ENCODE measurements around the gene PDIK1L. TPM values are rescaled to one million over a fixed set of nuclear protein-coding genes. Genes with fewer than 3 reads are reported as not detected.

The PDIK1L gene
- polyA plus RNA-seq, 3 donors, result 1.2 to 2.5 (median 2.3) TPM

GRCh38 chr1:26102119-26102518 lies 9.5 kb upstream of the PDIK1L start:
- Histone ChIP-seq H2AFZ (ENCODE audit: insufficient read depth, low read depth, low read length, poor library complexity, severe bottlenecking) (no peak overlapping the region), H3K36me3 (replicated peaks in 1 of 2; ENCODE audit: control insufficient read depth in 1 of 2, insufficient read depth in 2 of 2, low read length in 2 of 2) (no peaks in the 10 kb centered on the region), H3K79me2 (ENCODE audit: insufficient read depth, low read length) (no peaks in the 10 kb centered on the region), H3K27me3 (ENCODE audit: control insufficient read depth in 2 of 2, insufficient read depth in 2 of 2, low read length in 2 of 2) (no peaks in the 10 kb centered on the region), H3K4me3 (replicated peaks in 1 of 3; ENCODE audit: low read depth in 2 of 3, low read length in 3 of 3) (no peak overlapping the region), H3K4me1 (ENCODE audit: control insufficient read depth in 1 of 2, insufficient read depth in 2 of 2, low read length in 2 of 2) (no peaks in the 10 kb centered on the region), H3K27ac (ENCODE audit: low read depth in 1 of 2, low read length in 2 of 2) (no peak overlapping the region), H3K4me2 (replicated peaks; ENCODE audit: extremely low read depth, low read length, poor library complexity, severe bottlenecking) (no peak overlapping the region), H3K9ac (ENCODE audit: insufficient read depth, low read length, poor library complexity, severe bottlenecking) (no peak overlapping the region), H4K20me1 (ENCODE audit: insufficient read depth, low read length) (no peaks in the 10 kb centered on the region), H3K9me3 (replicated peaks in 1 of 2; ENCODE audit: control insufficient read depth in 1 of 2, insufficient read depth in 1 of 2, low read length in 2 of 2) (no peaks in the 10 kb centered on the region)
- 100% methylated on average over 1 of the region's 3 CpGs for whole genome bisulfite sequencing (ENCODE audit: insufficient coverage)
- intact Hi-C loops (cut with micrococcal nuclease), result no loop called here
- Mint-ChIP-seq H3K4me3 (no peak overlapping the region), H3K9me3 (no peaks in the 10 kb centered on the region), H3K4me1 (peaks cover 5% of the 10 kb centered on the region), H3K27ac (no peak overlapping the region), H3K36me3 (no peaks in the 10 kb centered on the region), H3K27me3 (ENCODE audit: low read depth in 3 of 3) (peaks cover 8 to 15% (median 12%) of the 10 kb centered on the region in 3 donors)
- DNase-seq, result no peak
- no peak for TF ChIP-seq CTCF (IDR thresholded peaks at IDR 0.05)

GRCh38 chr1:26102526-26102925 lies 9.1 kb upstream of the PDIK1L start:
- TF ChIP-seq CTCF (IDR thresholded peaks at IDR 0.05), result no peak
- Histone ChIP-seq H4K20me1 (ENCODE audit: insufficient read depth, low read length) (no peaks in the 10 kb centered on the region), H3K9ac (ENCODE audit: insufficient read depth, low read length, poor library complexity, severe bottlenecking) (no peak overlapping the region), H3K9me3 (replicated peaks in 1 of 2; ENCODE audit: control insufficient read depth in 1 of 2, insufficient read depth in 1 of 2, low read length in 2 of 2) (no peaks in the 10 kb centered on the region), H3K4me3 (replicated peaks in 1 of 3; ENCODE audit: low read depth in 2 of 3, low read length in 3 of 3) (no peak overlapping the region), H3K36me3 (replicated peaks in 1 of 2; ENCODE audit: control insufficient read depth in 1 of 2, insufficient read depth in 2 of 2, low read length in 2 of 2) (no peaks in the 10 kb centered on the region), H3K79me2 (ENCODE audit: insufficient read depth, low read length) (no peaks in the 10 kb centered on the region), H3K27me3 (ENCODE audit: control insufficient read depth in 2 of 2, insufficient read depth in 2 of 2, low read length in 2 of 2) (no peaks in the 10 kb centered on the region), H3K27ac (ENCODE audit: low read depth in 1 of 2, low read length in 2 of 2) (no peak overlapping the region), H2AFZ (ENCODE audit: insufficient read depth, low read depth, low read length, poor library complexity, severe bottlenecking) (no peak overlapping the region), H3K4me1 (ENCODE audit: control insufficient read depth in 1 of 2, insufficient read depth in 2 of 2, low read length in 2 of 2) (no peaks in the 10 kb centered on the region), H3K4me2 (replicated peaks; ENCODE audit: extremely low read depth, low read length, poor library complexity, severe bottlenecking) (no peak overlapping the region)
- H3K9me3 Mint-ChIP-seq, result no peaks in the 10 kb centered on the region
- intact Hi-C loops (cut with micrococcal nuclease), result no loop called here
- H3K4me3 Mint-ChIP-seq, result no peak overlapping the region
- H3K36me3 Mint-ChIP-seq, result no peaks in the 10 kb centered on the region
- H3K27me3 Mint-ChIP-seq (ENCODE audit: low read depth in 3 of 3), result peaks cover 9 to 15% (median 12%) of the 10 kb centered on the region in 3 donors
- no peak overlapping the region for H3K27ac Mint-ChIP-seq
- H3K4me1 Mint-ChIP-seq, result peaks cover 5% of the 10 kb centered on the region
- DNase-seq, result no peak
- WGBS (ENCODE audit: insufficient coverage), result 83% methylated on average over 2 of the region's 2 CpGs

All from CD14-positive monocyte (primary cell).